ENCODE results near the gene PSMC2.

The PSMC2 gene

GRCh38 chr7:103347507-103348267 lies at the start of gene PSMC2:
PSMC2 (plus strand) TSS chr7:103347643; CDS start chr7:103347712, 69 bp downstream.
- DNase-seq, result peak; percentile 83 to 85

DNA sequence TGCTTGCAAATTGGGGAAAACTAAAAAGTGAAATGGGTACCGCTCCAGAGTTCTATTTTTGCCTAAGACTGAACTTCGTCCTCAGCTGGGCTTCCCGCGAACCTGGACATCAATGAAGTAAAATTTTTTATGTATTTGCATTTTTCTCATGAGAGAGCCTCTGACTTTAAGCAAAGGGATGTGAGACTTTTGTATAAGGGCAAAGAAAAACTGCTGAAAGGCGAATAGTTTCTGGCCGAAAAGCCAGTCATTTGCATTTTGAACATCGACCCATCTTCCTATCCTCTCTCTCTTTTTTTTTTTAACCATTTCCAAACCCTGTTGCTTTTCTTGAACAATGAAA lies 49.6 kb upstream of the PSMC2 start:
- no peak for DNase-seq

DNA sequence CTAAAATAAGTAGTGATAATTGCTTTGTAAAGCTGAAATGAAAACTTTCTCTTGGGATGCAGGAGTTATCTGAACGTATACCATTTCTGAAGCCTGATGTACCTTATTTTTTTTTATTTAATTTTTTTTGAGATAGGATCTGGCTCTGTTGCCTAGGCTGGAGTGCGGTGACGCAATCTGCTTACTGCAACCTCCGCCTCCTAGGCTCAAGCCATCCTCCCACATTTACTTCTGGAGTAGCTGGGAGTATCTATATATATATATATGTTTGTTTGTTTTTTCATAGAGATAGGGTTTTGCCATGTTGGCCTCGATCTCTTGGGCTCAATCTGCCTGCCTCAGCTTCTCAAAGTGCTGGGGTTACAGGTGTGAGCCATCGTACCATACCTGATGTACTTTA lies 47.8 kb upstream of the PSMC2 start:
- DNase-seq, result no peak

GRCh38 chr7:103301441-103301840 lies 46.0 kb upstream of the PSMC2 start:
- no peak for DNase-seq

GRCh38 chr7:103307503-103308231 lies 39.8 kb upstream of the PSMC2 start:
- DNase-seq, result no peak

GRCh38 chr7:103314852-103315251 lies 32.6 kb upstream of the PSMC2 start:
- DNase-seq, result no peak

- no peak for DNase-seq
Measured at GRCh38 chr7:103316380-103316941, 31.0 kb upstream of the PSMC2 start.

DNA sequence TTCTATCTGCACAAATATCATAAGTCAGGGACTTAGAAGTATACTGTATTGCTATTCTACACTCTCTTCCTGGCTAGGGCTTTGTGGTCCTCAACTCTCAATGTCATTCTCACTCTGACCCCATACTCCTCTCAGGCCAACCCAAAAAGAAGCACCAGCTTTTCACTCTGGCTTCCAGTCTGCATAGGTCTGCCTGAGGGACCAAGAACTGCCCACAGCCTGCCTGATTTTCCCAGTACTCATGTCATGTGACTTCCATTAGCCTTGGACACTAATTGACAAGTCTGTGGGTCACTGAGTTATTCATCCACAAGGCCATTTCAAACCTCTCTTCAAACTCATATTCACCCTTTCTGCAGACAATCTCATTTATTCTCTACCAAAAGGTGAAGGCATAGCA lies 30.4 kb upstream of the PSMC2 start:
- DNase-seq, result no peak

DNA sequence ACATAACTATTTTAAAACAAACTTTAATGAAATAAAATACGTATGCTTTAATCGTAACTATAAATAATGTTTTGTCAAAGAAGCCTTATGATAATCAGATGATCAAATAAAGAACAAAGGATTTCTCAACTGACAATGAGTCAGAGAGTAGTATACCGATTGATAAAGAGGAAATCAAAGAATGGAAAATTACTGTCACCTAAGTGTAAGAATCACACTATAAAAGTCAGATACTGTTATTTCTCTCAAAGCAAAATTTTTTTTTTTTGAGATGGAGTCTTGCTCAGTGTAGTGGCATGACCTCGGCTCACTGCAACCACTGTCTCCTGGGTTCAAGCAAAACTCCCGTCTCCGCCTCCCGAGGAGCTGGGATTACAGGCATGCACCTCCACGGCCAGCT lies 21.7 kb upstream of the PSMC2 start:
- no peak for DNase-seq

- no peak for DNase-seq
Measured at GRCh38 chr7:103336761-103337160, 10.7 kb upstream of the PSMC2 start.

DNA sequence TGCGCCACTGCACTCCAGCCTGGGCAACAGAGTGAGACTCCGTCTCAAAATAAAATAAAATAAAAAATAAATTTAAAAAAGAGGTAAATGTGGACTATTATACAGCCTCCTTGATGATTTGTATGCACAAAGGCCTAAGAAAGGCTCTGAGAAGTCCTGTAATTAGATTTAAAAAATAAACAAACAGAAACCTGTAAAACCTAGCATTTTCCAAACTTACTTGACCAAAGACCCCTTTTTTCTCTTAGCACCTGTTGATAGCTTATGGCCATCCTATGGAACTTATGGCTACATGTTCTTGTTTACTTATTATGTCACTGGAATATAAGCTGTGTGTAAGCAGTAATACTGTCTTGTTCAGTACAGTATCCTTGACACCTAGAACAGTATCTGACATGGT lies 8.6 kb upstream of the PSMC2 start:
- no peak for DNase-seq

GRCh38 chr7:103341466-103341865 lies 6.0 kb upstream of the PSMC2 start:
- no peak for DNase-seq

- no peak for DNase-seq
Measured at GRCh38 chr7:103343332-103343731, 4.1 kb upstream of the PSMC2 start.

DNA sequence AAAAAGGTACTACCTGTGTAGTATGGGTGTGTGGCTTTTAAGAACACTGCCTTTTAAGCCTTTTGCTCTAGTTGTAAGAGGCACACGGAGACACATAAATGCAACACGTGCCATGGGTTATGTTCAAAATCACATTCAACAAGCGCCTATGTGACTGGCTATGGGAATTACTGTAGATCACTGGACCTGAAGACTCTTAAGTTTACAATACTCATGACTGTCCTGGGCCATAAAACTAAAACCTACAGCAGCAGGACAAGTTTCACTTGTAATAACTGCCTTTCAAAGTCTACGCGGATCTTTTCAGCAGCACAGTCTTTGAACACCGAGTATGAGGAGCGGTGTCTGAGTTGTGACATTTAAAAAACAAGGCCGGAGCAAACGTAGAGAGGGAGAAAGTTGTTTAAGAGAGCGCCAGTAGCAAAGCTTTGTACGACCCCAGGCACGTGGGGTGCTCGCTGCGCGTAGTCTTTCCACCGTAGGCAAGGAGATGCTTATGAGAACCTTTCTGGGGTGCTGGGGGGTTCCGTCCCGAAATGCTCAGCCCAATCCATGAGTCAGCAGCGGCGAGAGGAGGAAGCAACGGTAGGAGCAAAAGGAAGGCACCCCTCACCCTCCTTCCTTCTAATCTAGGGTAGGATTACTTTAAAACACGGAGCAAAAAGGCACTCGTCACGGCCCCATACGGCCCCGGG lies 3.5 kb upstream of the PSMC2 start:
- DNase-seq, result no peak

GRCh38 chr7:103344453-103345149 lies 2.8 kb upstream of the PSMC2 start, which contains the start of gene DNAJC2:
DNAJC2 (minus strand) TSS chr7:103344767; CDS start chr7:103344622, 145 bp downstream.
- peak; percentile 82 to 90 for DNase-seq

DNA sequence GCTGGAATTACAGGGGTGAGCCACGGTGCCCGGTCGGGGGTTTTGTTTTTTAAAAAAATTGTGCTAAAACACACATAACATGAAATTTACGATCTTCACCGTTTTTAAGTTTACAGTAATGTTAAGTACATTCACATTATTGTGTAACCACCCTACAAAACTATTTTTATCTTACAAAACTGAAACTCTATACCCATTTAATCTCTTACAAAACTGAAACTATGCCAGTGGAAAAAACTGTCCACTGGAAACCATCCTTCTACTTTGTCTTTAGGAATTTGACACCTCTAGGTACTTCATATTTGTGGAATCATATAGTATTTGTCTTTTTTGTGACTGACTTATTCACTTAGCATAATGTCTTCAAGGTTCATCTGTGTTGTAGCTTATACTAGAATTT lies 1.0 kb upstream of the PSMC2 start:
- DNase-seq, result no peak

GRCh38 chr7:103348452-103348851 lies 1.0 kb downstream of the PSMC2 start:
- DNase-seq, result no peak

DNA sequence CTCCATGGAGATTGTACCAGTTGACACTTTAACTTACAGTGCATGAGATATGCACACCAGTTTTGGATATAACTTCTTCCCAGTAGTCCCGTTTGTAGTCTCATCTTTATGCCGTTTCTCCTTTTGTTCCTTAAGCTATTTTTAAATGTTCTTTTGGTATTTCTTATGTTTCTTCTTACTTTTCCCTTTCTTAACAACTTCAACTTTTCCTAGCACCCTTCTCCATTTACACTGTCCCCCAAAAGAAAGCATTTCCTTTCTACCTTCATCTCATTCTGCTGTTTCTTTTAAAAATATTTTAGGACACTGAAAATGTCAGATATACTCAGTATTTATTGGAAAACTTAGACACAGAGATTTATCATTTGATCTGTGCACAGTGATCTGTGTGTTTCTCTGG lies 1.5 kb downstream of the PSMC2 start:
- DNase-seq, result no peak

- no peak for DNase-seq
Measured at GRCh38 chr7:103349805-103350204, 2.4 kb downstream of the PSMC2 start.

GRCh38 chr7:103369432-103369831 lies 22.0 kb downstream of the PSMC2 start:
- no peak for DNase-seq

GRCh38 chr7:103373866-103374643 lies 26.6 kb downstream of the PSMC2 start:
- no peak for DNase-seq
